Activated T-helper 1 cell treated with Interleukin-2 at 50 U/mL for 16 hours (primary cell): ENCODE measurements around the gene NCBP3.
"Not testable (repeated sequence)": the region's sequence is repeated elsewhere in the genome, so short reads cannot be mapped to it uniquely, and the experiment has no call there.

Source experiments
- DNase-seq: peaks from one replicate; pipeline ENCODE4 v3.0.0-alpha.2; 2020; ENCODE audit warnings: low read depth

The NCBP3 gene

DNA sequence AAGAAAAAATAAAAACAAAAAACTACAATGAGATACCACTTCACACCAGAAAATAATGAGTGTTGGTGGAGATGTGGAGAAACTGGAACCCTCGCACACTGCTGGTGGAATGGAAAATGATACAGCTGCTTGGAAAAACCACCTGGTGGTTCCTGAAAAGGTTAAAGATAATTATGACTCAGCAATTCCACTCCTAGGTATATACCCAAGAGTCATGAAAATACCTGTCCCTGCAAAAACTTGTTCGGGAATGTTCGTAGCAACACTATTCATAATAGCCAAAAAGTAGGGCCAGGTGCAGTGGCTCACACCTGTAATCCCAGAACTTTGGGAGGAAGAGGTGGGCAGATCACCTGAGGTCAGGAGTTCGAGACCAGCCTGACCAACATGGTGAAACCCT, 36.9 kb downstream of the NCBP3 start:
- DNase-seq, result no peak

DNA sequence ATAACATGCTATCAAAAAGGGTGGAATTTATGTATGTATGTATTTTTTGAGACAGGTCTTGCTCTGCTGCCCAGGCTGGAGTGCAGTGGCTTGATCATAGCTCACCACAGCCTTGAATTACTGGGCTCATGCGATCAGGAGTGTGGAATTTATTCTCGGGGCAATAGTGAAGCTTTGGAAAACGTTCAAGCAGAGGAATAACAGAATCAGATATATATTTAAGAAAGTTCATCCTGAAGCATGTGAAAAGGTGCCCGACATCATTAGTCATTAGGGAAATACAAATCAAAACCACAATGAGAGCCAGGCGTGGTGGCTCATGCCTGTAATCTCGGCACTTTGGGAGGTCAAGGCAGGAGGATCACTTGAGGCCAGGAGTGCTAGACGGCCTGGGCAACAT, 37.3 kb downstream of the NCBP3 start:
- no peak for DNase-seq

DNA sequence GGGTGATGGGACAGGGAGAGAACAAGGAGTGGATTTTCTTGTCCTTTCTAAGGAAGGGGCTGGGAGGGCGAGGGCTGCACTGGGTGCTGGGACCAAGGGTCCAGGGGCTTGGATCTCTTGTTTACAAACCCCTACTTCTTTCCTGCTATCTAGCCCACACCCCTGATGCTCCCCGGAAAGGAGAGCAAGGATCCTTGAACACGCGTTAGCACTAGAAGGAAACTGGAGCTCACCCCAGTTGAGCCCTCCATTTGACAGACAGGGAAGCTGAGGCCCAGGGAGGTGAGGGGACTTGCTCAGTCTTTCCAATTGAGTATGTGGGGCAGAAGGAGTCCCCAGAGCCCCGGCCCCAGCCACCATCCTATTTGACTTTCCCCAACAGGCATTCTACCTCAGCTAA, 40.5 kb downstream of the NCBP3 start:
- no peak for DNase-seq

DNA sequence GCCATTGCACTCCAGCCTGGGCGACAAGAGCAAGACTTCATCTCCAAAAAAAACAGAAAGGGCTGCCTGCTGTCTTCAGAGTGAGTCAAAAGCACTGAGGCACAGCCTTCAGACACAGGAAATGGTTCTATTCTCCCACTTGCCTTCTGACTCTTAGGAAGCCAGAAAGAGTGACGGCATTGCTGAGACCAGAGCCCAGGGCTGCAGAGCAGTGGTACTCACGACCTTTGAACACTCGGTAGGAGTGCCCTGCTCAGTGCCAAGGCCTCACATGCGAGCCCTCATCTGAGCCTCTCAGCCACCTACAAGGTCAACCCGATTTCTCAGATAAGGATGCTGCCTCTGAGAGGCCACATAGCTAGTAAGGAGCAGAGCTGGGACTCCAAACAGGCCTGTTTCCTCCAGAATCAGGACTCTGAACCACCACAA, 41.5 kb downstream of the NCBP3 start:
- no peak for DNase-seq

DNA sequence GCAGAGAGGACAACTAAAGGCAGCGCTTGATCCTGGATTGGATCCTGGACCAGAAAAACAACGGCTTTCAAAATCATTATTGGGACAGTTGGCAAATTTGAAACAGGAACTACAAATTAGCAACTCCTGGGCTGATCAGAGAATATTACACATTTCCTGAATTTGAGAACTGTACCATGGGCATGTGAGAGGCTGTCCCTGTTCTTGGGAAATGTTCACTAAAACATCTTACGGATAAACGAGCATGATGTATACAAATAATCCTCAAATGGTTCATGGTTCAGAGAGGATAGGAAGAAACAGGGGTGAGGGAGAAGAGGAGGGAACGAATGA, 42.8 kb downstream of the NCBP3 start:
- DNase-seq, result no peak

DNA sequence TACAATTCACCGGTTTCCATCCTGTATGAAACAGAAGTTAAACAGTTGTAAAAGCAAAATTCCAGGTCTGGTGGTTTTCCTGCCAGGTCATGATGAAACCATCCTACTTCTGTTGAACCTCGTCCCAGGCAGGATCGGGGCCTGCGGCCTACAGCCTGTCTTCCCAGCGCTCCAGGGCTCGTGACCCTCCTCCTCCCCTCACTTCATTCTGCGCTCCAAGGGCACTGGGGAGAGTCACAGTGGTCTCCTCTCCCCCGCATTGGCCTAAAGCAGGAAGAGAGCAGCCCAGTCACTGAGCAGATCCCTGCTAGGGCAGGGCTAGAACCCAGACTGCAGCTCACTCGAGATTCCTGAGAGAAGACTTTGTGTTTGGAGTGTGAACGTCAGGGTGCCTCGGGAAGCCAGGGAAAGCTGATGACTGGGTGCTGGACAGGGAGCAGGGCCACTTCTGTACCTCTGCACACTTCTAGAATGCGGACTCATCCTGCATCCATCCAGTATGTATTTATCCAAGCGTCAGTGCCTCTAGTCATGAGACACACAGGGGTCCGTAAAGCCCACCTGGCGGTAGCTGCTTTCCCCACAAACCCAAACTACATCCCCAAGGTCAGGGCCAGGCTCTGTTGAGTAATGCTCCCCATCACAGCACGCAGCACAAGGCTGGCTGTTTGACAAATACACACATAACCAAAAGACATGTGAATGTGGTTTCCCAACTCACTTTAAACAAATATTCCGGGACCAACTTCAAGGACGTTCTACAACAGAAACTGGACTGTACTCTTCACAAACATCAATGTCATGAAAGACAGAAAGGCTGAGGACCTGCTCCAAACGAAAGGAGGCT, 43.4 kb downstream of the NCBP3 start:
- DNase-seq, result no peak

DNA sequence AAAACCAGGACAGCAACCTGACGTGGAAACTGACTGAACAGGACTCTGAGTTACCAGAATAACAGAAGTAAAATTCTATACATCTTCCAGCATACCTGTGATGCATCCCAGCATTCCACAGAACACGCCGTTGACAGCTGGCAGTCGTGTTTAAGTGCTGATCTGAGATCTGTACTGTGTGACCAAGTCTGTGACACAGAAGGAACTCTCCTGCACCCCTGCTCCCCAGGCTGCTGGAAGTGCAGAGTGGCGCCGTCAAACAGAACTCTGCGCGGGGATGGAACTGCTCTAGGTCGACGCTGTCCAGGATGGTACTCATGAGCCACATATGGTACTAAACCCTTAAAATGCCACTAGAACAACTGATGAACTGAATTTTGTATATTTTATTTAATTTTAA, 44.3 kb downstream of the NCBP3 start:
- no peak for DNase-seq

DNA sequence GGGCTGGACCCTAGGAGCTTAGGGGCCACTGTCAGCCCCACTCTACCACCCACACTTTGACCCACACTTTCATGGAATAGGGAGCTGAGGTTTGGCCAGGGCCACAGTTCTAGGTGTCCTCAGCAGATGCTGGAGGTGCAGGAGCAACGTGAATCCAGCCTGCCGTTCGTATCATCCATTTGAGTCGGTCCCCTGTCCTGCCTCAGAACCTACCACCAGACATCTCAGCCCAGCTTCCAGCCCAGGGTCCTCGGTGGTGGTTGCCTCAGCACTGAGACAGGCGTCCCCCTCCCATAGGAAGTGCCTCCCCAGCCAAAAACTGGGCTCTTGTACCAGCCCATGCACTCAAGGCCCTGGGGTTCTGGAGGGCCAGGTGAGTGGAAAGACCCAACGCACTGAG, 44.7 kb downstream of the NCBP3 start:
- DNase-seq, result no peak

DNA sequence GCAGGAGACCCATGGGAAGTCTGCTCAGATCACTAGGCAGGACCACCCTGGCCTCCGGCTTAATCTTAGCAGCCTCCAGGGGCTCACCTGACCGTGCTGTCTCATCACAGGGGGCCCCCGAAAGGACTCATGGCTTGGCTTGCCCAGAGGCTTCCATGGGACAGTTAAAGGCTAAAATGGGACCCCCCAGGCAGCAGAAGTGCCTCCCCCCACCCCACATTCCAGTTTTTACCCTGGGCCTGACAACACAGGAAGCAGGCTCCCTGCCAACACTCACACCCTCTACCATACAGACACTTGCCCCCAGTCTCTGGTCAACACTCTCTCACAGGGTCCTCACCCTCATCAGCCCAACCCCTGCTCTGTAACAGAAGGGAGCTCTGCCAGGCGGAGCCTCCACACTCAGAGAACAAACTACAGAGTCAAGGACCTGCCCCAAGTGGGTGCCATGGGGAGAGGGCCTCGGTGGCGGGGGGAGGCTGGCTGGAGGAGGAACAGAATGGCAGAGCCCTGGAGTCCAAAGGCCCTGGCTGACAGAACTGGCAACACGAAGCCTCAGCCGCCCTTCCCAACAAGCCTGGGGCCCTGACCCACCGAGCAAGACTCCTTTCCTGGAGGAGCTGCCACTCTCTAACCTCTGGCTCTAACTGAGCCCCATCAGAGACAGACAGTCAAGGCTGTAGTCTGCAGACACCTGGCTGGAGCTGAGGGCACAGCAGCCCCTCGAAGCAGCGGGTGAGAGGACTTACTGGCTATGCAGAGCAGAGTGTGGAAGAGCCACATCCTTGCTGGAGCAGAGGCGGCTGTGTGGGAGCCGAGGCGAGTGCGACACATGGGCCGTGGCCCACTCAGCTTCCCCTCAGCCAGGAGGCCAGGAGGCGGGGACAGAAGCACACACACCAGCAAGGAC, 45.4 kb downstream of the NCBP3 start, which contains the start of gene ITGAE:
Gene ITGAE (minus strand): TSS at position 827 of the 910 bp plus-strand sequence. CDS start 44 bp downstream, at position 783.
- no peak for DNase-seq

DNA sequence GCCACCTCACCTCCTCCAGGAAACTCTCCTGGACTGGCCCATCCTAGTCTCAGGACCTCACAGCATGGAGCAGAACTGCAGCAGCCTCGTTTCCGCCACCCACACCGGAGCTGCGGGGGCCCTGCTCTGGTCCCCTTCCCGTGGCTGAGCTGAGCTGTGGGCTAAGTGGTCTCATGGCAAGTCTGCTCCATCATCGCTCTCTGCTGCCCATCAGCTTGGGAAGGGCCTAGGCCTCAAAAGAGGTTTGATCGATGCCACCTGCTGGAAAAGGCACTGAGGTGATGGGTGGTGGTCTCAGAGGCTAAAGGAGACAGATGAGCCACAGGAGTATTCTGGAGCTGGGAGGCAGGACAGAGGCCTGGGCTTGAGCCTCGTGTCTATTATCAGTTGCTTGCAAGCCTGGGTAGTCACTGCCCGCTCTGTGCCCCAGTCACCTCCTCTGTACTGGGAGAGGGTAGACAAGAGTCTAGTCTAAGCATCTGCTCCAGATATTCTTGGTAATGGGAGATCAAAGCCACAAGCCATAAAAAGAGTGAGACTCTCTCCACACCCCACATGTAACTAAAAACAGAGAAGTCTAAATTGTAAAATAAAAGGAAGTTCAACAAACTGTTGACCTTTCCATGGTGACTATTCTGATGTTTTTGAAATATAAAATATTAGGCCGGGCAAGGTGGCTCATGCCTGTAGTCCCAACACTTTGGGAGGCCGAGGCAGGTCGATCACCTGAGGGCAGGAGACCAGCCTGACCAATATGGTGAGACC, 46.7 kb downstream of the NCBP3 start:
- DNase-seq, result no peak

DNA sequence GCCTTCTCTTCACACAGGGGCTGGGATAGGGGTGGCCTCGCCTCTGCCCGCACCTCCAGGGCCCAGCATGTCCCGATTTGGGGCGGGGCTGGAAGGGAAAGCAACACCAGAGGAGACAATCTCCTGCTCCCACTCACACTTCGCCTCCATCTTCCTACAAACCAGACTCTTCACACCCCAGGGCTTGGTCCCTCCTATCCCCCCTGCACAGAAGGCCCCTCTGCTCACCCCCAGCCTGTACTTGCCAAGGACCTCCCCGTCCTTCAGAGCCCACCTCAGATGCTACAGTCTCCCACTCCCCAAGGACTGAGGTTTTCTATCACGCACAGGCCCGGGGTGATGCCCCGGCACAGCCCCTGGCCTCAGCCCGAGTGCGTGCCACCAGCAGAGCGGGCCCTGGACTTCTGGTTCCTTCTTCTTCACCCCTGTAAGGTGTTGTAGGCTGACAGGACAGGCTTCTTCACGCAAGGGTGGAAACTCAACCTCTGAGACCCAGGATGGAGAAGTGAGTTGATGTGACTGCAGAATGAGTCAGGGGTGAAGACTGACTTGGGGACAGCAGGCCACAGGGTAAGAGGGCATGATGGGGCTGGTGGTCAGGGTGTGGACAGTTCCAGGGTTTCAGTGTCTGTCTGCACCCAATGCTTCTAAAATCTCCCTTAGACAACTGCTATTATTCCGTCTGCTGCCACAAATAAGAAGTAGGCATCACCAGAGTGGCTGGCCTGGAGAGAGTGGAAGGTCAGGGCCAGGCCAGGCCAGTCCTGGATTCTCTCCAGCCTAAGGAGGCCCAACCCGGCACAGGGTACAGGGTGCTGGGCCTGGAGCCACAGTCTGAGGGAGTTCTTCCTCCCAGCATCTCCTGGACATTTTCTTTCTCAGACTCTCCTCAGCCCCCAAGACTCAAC, 47.5 kb downstream of the NCBP3 start:
- no peak for DNase-seq

DNA sequence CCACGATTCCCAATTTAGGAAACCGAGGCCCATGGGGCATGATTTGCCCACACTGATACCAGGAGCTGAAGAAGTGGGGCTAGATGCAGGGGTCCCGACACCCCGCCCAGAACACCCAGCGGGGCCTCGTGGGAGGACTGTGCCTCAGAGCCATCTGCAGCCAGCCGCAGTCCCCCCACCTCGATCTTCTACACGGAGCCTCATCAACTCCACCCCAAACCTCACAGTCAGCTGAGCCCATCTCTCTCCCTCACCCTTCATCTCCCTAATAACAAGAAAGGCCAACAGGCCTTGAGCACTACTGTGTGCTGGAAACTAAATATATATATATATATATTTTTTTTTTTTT, 49.2 kb downstream of the NCBP3 start:
- DNase-seq, result no peak

DNA sequence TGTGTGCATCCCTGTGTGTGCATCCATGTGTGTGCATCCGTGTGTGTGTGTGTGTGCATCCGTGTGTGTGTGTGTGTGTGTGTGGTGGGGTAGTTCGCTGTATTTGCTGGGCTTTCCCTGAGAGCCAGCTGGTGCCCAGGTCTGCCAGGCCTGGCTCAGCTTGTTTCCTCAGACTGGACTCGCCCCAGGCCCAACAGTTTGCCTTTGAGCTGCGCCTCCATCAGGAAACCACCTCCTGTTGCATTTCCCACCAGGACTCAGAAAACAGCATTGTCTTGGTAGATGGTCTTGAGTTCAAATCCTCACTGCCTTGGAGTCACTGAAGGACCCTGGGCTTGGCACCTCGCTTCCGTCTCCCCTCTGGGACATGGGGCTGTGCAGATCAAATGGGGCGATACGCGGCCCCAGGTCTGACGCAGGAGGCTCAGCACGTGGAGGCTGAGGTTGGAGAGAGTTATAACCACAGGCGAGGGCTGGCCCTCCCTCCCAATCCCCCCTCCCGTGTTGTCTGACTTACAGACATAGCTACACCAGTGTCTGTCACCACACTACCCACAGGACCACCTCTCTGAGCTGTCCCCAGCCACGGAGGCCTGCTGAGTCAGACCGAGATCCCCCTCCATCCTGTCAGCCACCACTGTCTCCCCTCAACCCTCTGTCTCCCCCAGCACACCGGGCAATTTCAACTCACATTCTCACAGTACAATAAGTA, 49.8 kb downstream of the NCBP3 start:
- peak; percentile 57 for DNase-seq

DNA sequence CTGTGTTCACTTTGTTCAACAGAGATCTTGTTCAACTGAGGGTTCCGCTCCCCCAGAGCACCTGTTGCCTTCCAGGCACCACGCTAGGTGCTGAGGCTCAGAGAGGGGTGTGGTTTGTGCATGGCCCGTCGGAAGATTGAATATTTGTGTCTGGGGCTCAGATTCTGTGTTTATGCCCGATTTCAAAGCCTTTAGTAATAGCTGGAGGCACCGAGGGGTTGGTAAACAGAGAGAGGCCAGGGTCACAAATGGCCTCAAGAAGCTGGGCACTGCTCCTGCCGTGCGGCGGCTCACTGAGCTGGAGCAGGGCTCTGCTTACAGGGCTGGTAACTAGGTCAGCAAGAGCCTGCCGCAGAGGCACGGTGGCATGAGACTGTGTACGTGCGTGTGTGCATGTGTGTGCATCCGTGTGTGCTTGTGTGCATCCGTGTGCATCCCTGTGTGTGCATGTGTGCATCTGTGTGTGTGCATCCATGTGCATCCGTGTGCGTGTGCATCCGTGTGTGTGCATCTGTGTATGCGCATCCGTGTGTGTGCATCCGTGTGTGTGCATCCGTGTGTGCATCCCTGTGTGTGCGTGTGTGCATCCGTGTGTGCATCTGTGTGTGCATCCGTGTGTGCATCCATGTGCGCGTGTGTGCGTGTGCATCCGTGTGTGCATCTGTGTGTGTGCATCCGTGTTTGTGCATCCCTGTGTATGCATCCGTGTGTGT, 50.5 kb downstream of the NCBP3 start:
- no peak for DNase-seq

DNA sequence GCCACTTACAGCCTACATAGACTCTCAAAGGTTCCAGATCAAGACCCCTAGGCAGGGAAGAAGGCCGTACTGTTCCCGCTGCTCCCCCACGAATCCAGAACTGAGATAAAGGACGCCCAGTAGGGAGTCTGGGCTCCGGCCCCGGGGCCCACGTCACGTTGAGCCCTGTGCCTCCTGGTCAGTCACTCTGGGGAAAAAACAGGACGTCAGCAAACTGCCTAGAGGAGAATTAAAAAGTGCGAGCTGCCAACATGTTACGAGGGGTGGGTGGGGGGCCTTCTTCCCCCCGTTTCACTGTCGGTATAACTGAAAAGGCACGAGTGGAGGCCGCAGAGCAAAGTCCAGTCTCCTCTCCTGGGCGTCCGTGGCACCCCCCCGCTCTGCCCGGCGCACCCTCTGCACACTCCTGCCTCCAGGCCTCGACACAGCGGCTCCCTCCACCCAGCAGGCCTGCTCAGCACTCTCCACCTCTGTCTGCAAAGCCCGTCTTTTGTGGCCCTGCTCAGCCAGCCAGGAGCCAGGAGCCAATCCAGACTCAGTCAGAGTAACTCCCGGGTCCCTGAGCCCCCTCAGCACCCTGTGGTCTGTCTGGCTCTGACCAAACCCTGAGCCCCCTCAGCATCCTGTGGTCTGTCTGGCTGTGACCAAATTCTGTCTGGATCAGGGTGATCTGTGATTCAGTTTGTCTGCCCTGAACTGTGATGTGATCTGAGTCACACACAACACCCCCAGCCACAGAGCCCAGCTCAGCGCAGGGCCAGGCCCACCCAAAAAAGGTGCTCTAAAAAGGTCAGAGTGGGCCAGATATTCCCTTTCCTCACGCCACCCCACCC, 51.3 kb downstream of the NCBP3 start:
- DNase-seq, result no peak

DNA sequence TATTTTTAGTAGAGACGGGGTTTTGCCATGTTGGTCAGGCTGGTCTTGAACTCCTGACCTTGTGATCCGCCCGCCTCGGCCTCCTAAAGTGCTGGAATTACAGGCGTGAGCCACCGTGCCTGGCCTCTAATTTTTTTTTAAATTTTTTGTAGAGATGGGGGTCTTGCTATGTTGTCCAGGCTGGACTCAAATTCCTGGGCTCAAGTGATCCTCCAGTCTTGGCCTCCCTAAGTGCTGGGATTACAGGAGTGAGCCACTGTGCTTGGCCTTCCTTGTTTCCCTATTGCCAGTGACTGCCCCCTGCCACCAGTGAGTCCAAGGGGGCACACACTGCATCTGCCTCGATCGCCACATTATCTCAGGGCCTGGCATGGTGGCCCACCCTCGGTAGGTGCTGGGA, 51.9 kb downstream of the NCBP3 start:
- DNase-seq, result not testable (repeated sequence)

DNA sequence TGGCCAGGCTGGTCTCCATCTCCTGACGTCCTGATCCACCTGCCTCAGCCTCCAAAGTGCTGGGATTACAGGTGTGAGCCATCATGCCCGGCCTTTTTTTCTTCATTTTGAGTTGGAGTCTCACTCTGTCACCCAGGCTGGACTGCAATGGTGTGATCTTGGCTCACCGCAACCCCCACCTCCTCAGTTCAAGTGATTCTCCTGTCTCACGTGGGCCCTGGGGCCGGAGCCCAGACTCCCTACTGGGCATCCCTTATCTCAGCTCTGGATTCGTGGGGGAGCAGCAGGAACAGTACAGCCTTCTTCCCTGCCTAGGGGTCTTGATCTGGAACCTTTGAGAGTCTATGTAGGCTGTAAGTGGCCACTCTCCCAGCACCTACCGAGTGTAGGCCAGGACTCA, 52.8 kb downstream of the NCBP3 start:
- not testable (repeated sequence) for DNase-seq

DNA sequence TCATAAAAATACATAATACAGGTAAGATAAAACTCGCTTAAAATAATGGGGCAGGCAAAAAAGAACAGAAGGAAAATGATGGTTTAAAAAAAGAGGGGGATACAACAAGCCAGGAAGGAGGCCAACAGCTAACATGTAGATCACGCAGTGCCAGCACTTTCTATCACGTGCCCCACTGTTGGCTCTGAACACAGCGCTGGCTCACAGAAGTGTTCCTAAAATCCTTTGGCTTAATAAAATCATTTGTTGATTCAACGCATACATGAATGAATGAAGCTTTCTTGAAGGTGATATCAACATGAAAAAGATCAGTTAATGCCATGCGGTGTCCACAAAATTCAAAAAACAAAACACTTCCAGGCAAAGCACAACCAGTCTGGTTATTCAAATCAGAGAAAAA, 53.6 kb downstream of the NCBP3 start:
- no peak for DNase-seq

DNA sequence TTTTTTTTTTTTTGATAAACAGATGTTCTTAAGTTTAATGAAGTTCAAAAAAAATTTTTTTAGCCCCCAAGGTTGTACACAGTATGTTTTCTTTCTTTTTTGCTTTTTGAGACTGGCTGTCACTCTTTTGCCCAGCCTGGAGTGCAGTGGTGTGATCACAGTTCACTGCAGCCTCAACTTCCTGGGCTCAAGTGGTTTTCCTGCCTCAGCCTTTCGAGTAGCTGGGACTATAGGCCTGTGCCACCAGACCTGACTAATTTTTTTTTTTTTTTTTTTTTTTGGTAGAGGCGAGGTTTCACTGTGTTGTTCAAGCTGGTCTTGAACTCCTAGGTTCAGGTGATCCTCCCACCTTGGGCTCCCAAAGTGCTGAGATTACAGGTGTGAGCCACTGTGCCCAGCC, 57.8 kb downstream of the NCBP3 start:
- no peak for DNase-seq
